NCI-H524 (cell line): ENCODE measurements around the gene PHRF1.

ENCODE experiments used
- DNase-seq, 2 experiments: peaks; one replicate each; lab custom pipeline; 2025; lab: John Stamatoyannopoulos, UW

PHRF1 gene

DNA sequence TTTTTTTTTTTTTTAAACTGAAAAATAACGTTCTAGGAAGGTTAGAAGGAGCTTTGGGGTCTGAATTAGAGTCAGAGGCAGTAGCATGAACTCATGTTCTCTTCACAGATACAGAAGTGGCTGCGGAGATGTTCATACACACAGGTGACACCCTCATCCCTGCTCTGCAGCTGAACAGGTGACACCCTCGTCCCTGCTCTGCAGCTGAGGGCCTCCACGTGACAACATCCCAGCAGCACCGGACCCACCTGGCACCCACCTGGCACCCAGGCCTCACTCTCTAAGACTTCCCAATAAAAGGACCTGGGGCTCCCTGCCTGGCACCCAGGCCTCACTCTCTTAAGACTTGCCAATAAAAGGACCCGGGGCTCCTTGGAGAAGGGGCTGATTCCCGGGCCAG, 80.6 kb downstream of the PHRF1 start:
- no peak for DNase-seq

DNA sequence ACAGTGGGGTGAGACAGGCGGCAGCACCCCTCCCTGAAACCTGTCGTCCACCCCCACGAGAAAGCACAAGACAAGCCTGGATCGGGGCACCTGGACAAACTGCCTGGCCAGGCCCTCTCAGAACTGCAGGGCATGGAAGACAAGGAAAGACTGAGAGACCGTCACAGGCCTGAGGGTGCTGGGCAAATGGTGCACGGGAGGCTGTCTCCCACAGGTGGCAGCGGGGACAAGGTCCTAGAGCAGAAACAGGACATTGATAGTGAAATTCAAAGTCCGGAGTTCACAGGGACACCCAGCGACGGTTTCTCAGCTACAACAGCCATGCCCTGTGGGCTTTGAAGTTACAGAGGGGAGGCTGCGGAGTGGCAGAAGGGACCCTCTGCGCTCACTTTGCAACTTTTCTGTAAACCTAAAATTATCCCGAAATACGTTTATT, 81.4 kb downstream of the PHRF1 start:
- no peak for DNase-seq

DNA sequence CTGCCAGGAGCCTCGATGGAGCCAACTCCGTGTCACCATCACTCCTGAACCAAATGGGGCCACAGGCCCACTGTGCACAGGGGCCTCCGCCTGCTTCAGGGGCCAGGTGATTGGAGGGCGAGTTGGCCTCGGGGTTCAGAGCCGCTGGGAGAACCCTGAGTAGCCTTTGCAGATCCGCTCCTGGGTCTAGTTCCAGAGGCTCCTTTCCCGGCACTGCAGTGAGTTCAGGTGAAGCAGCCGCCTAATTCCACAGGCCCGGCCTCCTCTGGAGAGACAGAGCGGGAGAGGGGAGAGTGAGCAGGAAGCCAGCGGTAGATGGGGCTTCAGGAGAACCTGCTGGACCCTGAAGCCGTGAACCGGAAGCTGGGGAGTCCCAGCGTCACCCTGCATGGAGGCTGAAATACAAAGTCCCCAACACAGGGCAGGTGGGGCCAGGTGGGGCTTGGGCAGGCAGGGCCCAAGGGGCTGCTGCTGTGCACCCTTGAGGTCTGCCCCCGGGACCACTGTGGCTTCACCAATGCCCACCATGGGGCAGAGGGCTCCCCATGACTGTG, 83.3 kb downstream of the PHRF1 start:
- DNase-seq, result no peak

DNA sequence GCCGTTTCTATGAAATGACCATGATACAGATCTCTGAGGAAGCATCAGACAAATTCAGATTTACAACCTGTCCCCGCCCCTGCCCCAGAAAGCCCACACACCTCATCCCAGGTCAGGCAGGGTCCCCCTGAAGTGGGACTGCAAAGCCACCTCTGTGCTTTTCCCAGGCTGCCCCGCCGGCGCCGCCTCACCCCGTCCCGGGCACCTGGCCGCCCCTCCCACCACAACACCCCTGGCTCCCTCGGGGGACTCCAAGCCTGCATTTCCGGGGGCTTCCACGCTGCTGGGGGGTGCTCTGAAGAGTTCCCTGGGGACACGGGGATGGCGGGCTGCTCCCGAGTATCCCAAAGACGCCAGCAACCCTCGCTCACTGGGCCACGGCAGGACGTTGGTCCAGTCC, 84.0 kb downstream of the PHRF1 start:
- no peak for DNase-seq

GRCh38 chr11:660681-661444, 84.6 kb downstream of the PHRF1 start:
- DNase-seq, result no peak
